Measurements from ENCODE around the gene GFM1.

GFM1 gene

DNA sequence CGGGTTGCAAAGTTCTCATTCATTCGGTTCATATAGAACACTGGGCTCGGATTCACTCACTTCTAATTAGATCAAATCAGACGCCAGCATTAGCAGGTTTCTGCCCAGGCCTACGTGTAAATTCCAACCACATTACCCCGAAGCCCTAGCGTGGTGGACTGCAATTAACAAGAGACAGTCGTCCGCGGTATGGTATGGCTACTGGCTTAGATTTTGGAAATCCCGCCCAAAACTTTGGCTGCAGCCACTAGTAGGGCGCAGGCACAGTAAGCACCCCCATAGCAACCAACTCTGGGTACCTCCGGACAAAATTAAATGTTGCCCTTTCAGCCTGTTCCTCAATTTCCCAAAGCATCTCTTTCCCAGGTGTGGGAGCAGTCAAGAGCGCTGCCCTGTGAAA, 87.2 kb downstream of the GFM1 start:
- DNase-seq (ENCODE audit: low spot score in 2 of 2), result no peak
- Mint-ChIP-seq H3K4me3 (peak overlapping the region; percentile 46), H3K27ac (no peak overlapping the region), H3K4me1 (peaks cover 16% of the 10 kb centered on the region), H3K9me3 (no peaks in the 10 kb centered on the region), H3K36me3 (no peaks in the 10 kb centered on the region)
- no peak for ATAC-seq

DNA sequence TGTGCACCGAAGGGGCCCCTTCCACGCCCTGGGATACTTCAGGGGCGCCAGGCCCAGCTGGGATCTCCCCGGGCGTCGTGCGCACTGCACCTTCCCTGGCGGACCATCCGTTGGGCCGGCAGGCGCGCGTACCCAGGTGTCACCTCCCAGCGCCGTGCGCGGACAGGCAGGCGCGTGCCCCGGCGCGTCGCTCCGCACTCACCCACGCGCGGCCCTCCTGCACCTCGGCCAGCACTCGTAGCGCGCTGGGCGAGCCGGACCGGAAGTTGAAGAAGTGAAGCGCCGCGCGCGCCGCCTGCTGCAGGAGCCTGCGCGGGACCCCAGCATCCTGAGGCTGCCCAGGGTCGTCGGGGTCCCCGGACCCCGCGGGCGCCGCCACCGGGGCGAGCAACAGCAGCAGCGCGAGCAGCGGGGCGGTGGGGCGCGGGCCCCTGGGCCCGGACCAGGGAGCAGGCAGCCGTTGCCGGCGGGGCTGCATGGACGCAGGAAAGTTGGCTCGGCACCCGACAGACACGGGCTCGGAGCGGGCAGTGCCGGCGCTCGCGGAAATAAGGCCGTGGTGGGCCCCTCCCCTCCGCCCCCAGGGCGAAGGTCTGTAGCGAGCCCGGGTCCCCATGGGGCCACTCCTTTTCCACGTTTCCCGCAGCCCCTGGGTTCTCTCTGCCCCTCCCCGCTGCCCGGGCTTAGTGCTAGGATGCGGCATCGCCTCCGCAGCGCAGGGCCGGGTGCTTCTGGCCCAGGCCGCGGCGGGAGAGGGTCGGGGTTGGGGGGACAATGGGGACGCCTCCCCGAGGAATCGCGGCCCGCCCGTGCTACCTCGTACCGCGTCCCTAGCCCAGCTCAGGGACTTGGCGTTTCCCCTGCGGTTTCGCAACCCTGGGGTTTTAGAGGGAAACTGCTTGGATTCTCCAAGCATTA, 87.9 kb downstream of the GFM1 start, which contains the start of gene RARRES1:
RARRES1 (minus strand) TSS at position 520 of the 918 bp plus-strand sequence; CDS start at position 478, 42 bp downstream.
- Mint-ChIP-seq H3K4me3 (peak within 1 kb of the TSS; percentile 46), H3K27ac (no peak within 1 kb of the TSS), H3K36me3 (no peaks in the 10 kb centered on the region), H3K4me1 (peaks cover 10% of the 10 kb centered on the region), H3K9me3 (no peaks in the 10 kb centered on the region)
- DNase-seq (ENCODE audit: low spot score in 2 of 2) (peak; percentile 25 to 64), ATAC-seq (peak; percentile 82)

DNA sequence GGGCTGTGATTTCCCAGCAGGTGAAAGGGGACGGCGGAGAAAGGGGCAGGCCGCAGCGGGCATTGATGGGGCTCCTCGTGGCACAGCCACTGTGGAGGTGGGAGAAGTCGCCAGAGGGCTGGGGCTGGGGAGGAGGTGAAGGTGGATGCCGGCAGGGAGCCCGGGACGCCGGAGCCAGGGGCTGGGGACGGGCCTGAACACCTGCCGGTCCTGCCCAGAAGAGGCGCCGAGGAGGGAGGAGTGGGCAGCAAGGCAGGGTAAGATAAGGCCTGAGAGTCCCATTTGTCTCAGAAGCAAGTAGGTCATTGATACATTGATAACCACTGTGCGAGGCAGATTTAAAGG, 88.5 kb downstream of the GFM1 start:
- H3K4me3 Mint-ChIP-seq, result peak overlapping the region; percentile 46
- no peak for ATAC-seq
- no peak overlapping the region for H3K27ac Mint-ChIP-seq

DNA sequence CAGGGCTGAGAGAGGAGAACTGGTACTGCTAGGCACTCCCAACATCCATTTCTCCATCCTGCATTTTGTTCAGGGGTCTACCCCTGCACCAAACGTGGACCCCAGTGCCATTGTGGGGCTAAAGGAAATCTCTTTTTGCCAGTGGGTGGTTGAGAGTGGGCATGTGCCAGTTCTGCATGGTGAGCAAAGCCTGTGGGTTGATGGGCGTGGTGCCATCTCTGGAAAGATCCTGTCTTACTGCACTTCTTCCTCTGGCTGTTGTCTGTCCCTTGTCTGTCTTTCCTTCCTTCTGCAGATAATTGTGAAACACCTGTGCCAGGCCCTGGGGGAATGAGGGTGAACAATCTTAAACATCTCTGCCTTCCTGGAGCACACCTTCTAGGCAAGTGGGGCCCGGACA, 89.3 kb downstream of the GFM1 start:
- Mint-ChIP-seq H3K36me3 (no peaks in the 10 kb centered on the region), H3K27ac (no peak overlapping the region), H3K4me1 (no peaks in the 10 kb centered on the region), H3K9me3 (no peaks in the 10 kb centered on the region), H3K4me3 (no peak overlapping the region)
- DNase-seq (ENCODE audit: low spot score in 2 of 2) (no peak), ATAC-seq (no peak)

More for the DNA sequence above, 88.5 kb downstream of the GFM1 start:
- H3K9me3 Mint-ChIP-seq, result no peaks in the 10 kb centered on the region
- no peaks in the 10 kb centered on the region for H3K36me3 Mint-ChIP-seq
- H3K4me1 Mint-ChIP-seq, result peaks cover 4% of the 10 kb centered on the region
- no peak for DNase-seq (ENCODE audit: low spot score in 2 of 2)

DNA sequence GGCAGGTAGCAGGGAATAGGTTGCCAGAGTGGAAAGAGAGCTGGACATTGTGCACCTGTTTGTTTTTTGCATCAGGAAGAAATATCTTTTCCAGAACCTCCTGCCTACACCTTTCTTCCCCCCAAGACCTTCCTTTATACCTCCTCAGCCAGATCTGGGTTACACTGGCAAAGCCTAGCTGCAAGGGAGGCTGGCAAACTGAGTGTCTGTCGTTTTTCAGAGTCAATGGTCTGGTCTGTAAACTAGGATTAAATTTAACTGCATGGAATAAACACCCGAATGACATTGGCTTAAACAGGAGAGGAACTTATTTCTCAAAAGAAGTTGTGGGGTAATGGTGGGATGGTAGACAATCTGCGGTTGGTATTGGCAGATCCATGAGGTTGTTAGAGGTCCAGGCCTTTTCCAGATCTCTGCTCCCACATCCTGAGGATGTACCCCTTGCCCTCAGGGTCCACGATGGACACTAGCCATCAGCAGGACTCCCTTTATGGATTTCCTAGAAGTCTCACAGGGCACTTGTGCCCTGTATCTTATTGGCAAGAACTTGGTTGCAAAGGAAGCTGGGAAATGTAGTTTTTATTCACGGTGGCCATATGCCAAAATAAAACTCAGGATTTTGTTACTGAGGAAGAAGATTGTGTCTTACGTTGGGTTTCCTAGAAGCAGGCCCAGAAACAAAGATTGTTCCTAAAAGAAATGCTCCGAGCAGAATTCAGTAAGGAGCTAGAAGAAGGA, 91.1 kb downstream of the GFM1 start:
- Mint-ChIP-seq H3K4me1 (no peaks in the 10 kb centered on the region), H3K9me3 (no peaks in the 10 kb centered on the region), H3K27ac (no peak overlapping the region), H3K4me3 (no peak overlapping the region), H3K36me3 (no peaks in the 10 kb centered on the region)
- no peak for DNase-seq (ENCODE audit: low spot score in 2 of 2)
- no peak for ATAC-seq

DNA sequence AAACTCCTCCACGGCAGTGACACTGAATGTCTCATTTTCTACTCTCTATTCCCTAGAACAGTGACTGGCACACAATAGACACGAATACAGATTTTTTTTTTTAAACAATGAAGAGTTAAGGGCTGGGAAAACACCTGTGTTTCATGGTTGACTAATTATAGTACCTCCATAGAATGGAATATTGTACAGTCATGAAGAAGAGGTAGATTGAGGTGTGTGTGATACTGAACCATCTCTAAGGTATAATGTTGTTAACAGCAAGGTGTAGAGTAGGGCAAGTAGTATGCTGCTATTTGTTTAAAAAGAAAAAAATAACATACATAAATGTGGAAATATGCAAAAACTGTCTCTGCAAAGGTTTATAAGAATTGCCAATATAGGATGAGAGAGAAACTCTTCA, 93.1 kb downstream of the GFM1 start:
- no peaks in the 10 kb centered on the region for H3K9me3 Mint-ChIP-seq
- peaks cover 7% of the 10 kb centered on the region for H3K4me1 Mint-ChIP-seq
- no peaks in the 10 kb centered on the region for H3K36me3 Mint-ChIP-seq
- DNase-seq (ENCODE audit: low spot score in 2 of 2), result no peak
- H3K27ac Mint-ChIP-seq, result no peak overlapping the region
- ATAC-seq, result no peak
- no peak overlapping the region for H3K4me3 Mint-ChIP-seq

DNA sequence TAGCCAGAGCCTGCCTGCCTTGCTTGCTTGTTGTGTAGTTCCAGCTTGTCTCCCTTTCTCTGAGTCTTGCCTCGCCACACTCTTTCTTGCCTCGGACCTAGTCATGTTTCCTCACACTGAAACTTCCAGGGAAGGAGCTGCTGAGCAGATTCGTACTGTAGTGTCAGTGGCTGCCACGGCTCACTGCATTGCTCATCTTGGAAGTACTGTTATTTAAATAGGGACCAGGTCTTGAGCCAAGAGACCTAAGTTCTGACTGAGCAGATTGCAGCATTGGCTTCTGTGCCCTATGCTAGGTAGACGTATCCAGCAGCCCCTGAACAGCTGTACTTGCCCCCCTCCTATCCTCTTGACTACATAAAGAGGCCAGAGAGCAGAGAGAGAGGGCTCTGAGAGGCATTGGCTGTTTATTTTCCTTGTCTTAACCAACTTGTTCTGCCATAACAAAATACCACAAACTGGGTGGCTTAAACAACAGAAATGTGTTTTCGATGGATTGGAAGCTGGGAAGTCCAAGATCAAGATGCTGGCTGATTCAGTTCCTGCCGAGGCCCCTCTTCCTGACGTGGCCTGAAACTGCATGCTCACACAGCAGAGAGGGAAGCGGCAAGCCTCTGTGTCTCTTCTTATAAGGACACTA, 93.8 kb downstream of the GFM1 start:
- H3K4me1 Mint-ChIP-seq, result peaks cover 10% of the 10 kb centered on the region
- ATAC-seq (no peak), DNase-seq (ENCODE audit: low spot score in 2 of 2) (no peak)
- H3K9me3 Mint-ChIP-seq, result no peaks in the 10 kb centered on the region
- no peak overlapping the region for H3K27ac Mint-ChIP-seq
- H3K4me3 Mint-ChIP-seq, result no peak overlapping the region
- no peaks in the 10 kb centered on the region for H3K36me3 Mint-ChIP-seq

DNA sequence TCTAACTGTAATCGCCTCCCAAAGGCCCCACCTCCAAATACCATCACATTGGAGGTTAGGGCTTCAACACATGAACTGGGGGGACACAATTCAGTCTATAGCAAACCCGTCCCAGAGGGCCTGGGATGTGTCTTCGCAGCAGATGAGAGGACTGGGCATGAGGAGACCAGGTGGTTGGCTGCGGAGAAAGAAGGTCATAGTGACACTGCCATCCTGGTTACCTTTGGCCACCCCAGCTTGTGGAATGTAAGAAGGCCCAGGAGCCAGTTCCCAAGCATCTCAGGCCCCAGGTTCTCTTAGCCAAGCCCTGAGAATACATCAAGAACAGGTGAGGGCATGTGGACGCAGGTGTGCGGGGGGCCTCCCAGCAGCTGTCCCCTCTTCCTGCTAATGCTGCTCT, 94.3 kb downstream of the GFM1 start:
- no peak overlapping the region for H3K4me3 Mint-ChIP-seq
- no peak overlapping the region for H3K27ac Mint-ChIP-seq
- peaks cover 10% of the 10 kb centered on the region for H3K4me1 Mint-ChIP-seq
- no peaks in the 10 kb centered on the region for H3K36me3 Mint-ChIP-seq
- no peak for DNase-seq (ENCODE audit: low spot score in 2 of 2)
- no peak for ATAC-seq
- H3K9me3 Mint-ChIP-seq, result no peaks in the 10 kb centered on the region

DNA sequence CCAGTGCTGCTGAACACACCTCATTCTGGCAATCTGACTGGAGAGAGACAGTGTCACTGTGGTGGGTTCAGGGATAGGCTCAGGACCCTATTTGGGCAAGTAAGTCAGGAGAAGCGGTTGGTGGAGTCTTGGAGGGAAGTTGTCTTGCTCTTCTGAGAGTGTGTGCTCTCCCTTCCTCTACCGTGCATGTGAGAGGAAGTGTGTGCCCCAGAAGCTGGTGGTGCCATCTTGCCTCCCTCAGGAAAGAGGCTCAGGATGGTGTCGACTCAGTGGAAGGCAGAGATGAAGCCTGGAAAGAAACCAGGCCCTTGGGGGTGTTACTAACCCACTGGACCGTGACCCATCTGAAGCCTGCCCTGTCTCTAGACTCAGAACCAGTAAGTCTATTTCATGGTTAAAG, 94.8 kb downstream of the GFM1 start:
- no peak overlapping the region for H3K4me3 Mint-ChIP-seq
- H3K9me3 Mint-ChIP-seq, result no peaks in the 10 kb centered on the region
- H3K4me1 Mint-ChIP-seq, result peaks cover 10% of the 10 kb centered on the region
- H3K36me3 Mint-ChIP-seq, result no peaks in the 10 kb centered on the region
- no peak overlapping the region for H3K27ac Mint-ChIP-seq
- no peak for ATAC-seq
- no peak for DNase-seq (ENCODE audit: low spot score in 2 of 2)

DNA sequence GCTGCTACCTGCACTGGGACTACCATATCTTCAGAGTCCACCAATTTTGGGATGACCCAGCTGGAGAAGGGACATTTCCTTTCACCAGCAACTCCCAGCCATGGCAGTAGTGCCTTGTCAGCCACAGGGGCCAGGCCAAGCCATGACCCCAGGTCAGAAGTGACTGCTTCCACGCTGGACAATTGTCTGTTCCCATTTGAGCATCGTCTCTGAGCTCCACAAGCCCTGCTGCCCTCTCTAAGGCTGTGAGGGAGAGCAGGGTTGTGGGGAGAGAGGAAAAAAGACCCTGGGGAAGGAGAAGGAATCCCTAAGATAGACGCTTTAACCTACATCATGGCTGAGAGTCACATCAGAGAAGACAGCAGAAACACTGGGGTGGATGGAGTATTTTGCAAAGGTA, 95.3 kb downstream of the GFM1 start:
- peaks cover 10% of the 10 kb centered on the region for H3K4me1 Mint-ChIP-seq
- no peak overlapping the region for H3K4me3 Mint-ChIP-seq
- H3K9me3 Mint-ChIP-seq, result no peaks in the 10 kb centered on the region
- H3K27ac Mint-ChIP-seq, result no peak overlapping the region
- no peak for ATAC-seq
- no peaks in the 10 kb centered on the region for H3K36me3 Mint-ChIP-seq
- DNase-seq (ENCODE audit: low spot score in 2 of 2), result no peak

All from stimulated activated effector memory CD8-positive, alpha-beta T cell treated with anti-CD3 and anti-CD28 coated beads, Interleukin-12 subunit alpha, Interleukin-12 subunit beta, amount 100 ng/mL, for 72 hours (primary cell).